ENCODE measurements around the gene GALNT17.

The GALNT17 gene

DNA sequence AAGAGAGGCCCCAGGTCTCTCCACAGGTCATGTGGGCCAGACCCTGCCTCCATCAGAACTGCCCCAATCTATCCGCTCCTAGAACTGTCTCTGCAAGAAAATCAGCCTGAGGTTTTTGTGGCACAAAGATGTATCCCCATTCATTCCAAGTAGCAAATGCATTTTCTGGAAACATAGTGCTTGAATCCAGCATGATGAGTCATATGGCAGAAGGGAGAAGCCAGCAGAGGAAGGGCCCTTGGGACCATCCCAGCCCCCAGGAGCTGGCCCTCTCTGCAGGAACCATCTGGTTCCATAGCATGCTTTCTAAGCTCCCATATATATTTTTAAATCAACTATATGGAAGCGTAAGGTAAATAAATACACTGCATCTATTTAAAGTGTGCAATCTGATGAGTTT lies 563.2 kb downstream of the GALNT17 start:
- H2AFZ ChIP-seq (ENCODE audit: low read length) = no peak overlapping the region
- no peak overlapping the region for H3K9ac ChIP-seq (ENCODE audit: low read depth, low read length, poor library complexity, severe bottlenecking)
- H3K79me2 ChIP-seq (ENCODE audit: insufficient read depth, low read length) = no peaks in the 10 kb centered on the region
- H4K20me1 ChIP-seq (ENCODE audit: insufficient read depth, low read length, poor library complexity, severe bottlenecking) = no peaks in the 10 kb centered on the region
- H3K9me2 ChIP-seq (replicated peaks; ENCODE audit: low read depth, low read length) = no peaks in the 10 kb centered on the region
- H3K4me1 ChIP-seq (ENCODE audit: insufficient read depth, low read length, poor library complexity, severe bottlenecking) = no peaks in the 10 kb centered on the region
- no peaks in the 10 kb centered on the region for H3K9me3 ChIP-seq (ENCODE audit: insufficient read depth, low read depth, low read length)
- no peak overlapping the region for H3K4me2 ChIP-seq (ENCODE audit: low read depth, low read length, poor library complexity, severe bottlenecking)
- H3F3A ChIP-seq (ENCODE audit: low read depth) = no peaks in the 10 kb centered on the region
- H3K27me3 ChIP-seq (ENCODE audit: insufficient read depth, low read length, poor library complexity, severe bottlenecking) = no peaks in the 10 kb centered on the region
- no peak overlapping the region for H3K4me3 ChIP-seq (ENCODE audit: low read length, poor library complexity, severe bottlenecking)
- no peaks in the 10 kb centered on the region for H3K36me3 ChIP-seq (ENCODE audit: insufficient read depth, low read length)
- TF ChIP-seq EZH2phosphoT487 (IDR thresholded peaks at IDR 0.05; ENCODE audit: borderline replicate concordance) = no peak
- TF ChIP-seq, protein P1, sequence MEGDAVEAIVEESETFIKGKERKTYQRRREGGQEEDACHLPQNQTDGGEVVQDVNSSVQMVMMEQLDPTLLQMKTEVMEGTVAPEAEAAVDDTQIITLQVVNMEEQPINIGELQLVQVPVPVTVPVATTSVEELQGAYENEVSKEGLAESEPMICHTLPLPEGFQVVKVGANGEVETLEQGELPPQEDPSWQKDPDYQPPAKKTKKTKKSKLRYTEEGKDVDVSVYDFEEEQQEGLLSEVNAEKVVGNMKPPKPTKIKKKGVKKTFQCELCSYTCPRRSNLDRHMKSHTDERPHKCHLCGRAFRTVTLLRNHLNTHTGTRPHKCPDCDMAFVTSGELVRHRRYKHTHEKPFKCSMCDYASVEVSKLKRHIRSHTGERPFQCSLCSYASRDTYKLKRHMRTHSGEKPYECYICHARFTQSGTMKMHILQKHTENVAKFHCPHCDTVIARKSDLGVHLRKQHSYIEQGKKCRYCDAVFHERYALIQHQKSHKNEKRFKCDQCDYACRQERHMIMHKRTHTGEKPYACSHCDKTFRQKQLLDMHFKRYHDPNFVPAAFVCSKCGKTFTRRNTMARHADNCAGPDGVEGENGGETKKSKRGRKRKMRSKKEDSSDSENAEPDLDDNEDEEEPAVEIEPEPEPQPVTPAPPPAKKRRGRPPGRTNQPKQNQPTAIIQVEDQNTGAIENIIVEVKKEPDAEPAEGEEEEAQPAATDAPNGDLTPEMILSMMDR (conservative IDR thresholded peaks at IDR 0.05; ENCODE audit: low read length) = no peak

DNA sequence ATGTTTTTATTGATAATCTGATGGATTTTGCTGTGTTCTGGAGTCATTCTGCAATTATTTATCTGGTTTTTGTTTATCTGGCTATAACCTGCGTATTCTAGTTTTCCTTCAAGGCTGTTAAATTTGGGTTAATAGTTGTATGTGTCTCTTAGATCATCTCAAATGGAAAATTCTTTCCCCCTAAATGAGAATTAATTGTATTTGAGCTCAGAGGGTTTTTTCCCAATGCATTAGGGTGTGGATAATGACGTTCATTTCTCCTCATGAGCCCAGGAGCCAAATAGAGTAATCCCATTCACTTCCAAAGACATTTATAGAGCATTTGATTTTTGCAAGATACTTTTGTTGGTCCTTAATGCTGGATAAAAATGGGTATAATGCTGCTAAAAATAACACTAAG lies 564.6 kb downstream of the GALNT17 start:
- Histone ChIP-seq H3K9me3 (ENCODE audit: insufficient read depth, low read depth, low read length) (no peaks in the 10 kb centered on the region), H3F3A (ENCODE audit: low read depth) (no peaks in the 10 kb centered on the region), H2AFZ (ENCODE audit: low read length) (no peak overlapping the region), H3K36me3 (ENCODE audit: insufficient read depth, low read length) (no peaks in the 10 kb centered on the region), H3K27me3 (ENCODE audit: insufficient read depth, low read length, poor library complexity, severe bottlenecking) (no peaks in the 10 kb centered on the region), H3K4me3 (ENCODE audit: low read length, poor library complexity, severe bottlenecking) (no peak overlapping the region), H3K79me2 (ENCODE audit: insufficient read depth, low read length) (no peaks in the 10 kb centered on the region), H3K9ac (ENCODE audit: low read depth, low read length, poor library complexity, severe bottlenecking) (no peak overlapping the region), H3K4me2 (ENCODE audit: low read depth, low read length, poor library complexity, severe bottlenecking) (no peak overlapping the region), H4K20me1 (ENCODE audit: insufficient read depth, low read length, poor library complexity, severe bottlenecking) (no peaks in the 10 kb centered on the region), H3K4me1 (ENCODE audit: insufficient read depth, low read length, poor library complexity, severe bottlenecking) (no peaks in the 10 kb centered on the region), H3K9me2 (replicated peaks; ENCODE audit: low read depth, low read length) (no peaks in the 10 kb centered on the region)
- TF ChIP-seq, protein P1 (conservative IDR thresholded peaks at IDR 0.05; ENCODE audit: low read length) = no peak
- TF ChIP-seq EZH2phosphoT487 (IDR thresholded peaks at IDR 0.05; ENCODE audit: borderline replicate concordance) = no peak

- no peak overlapping the region for H3K4me3 ChIP-seq (ENCODE audit: low read length, poor library complexity, severe bottlenecking)
- H3K79me2 ChIP-seq (ENCODE audit: insufficient read depth, low read length) = no peaks in the 10 kb centered on the region
- H3K36me3 ChIP-seq (ENCODE audit: insufficient read depth, low read length) = no peaks in the 10 kb centered on the region
- no peaks in the 10 kb centered on the region for H3K9me3 ChIP-seq (ENCODE audit: insufficient read depth, low read depth, low read length)
- no peak overlapping the region for H3K4me2 ChIP-seq (ENCODE audit: low read depth, low read length, poor library complexity, severe bottlenecking)
- no peaks in the 10 kb centered on the region for H3K4me1 ChIP-seq (ENCODE audit: insufficient read depth, low read length, poor library complexity, severe bottlenecking)
- H4K20me1 ChIP-seq (ENCODE audit: insufficient read depth, low read length, poor library complexity, severe bottlenecking) = no peaks in the 10 kb centered on the region
- no peak for TF ChIP-seq EZH2phosphoT487 (IDR thresholded peaks at IDR 0.05; ENCODE audit: borderline replicate concordance)
- TF ChIP-seq, protein P1 (conservative IDR thresholded peaks at IDR 0.05; ENCODE audit: low read length) = no peak
- no peak overlapping the region for H2AFZ ChIP-seq (ENCODE audit: low read length)
- H3K9ac ChIP-seq (ENCODE audit: low read depth, low read length, poor library complexity, severe bottlenecking) = no peak overlapping the region
- no peaks in the 10 kb centered on the region for H3F3A ChIP-seq (ENCODE audit: low read depth)
- no peaks in the 10 kb centered on the region for H3K9me2 ChIP-seq (replicated peaks; ENCODE audit: low read depth, low read length)
- H3K27me3 ChIP-seq (ENCODE audit: insufficient read depth, low read length, poor library complexity, severe bottlenecking) = no peaks in the 10 kb centered on the region
Observed at GRCh38 chr7:71697400-71697799, 565.5 kb downstream of the GALNT17 start.

Measured in Loucy (cell line).